ENCODE data around the gene CLCNKB. TPM values are rescaled to one million over a fixed set of nuclear protein-coding genes. Genes with fewer than 3 reads are reported as not detected.
"Not testable (repeated sequence)": the region's sequence is repeated elsewhere in the genome, so short reads cannot be mapped to it uniquely, and the experiment has no call there.

The CLCNKB gene
- total RNA-seq, 1 donor from 2014 or later, result 0.30 TPM

- no peaks in the 10 kb centered on the region for H3K9me3 Mint-ChIP-seq
- peaks cover 7% of the 10 kb centered on the region for H3K4me1 Mint-ChIP-seq
- H3K27me3 Mint-ChIP-seq (ENCODE audit: low read depth), result no peaks in the 10 kb centered on the region
- H3K36me3 Mint-ChIP-seq (ENCODE audit: low read depth), result no peaks in the 10 kb centered on the region
- no peak for DNase-seq (ENCODE audit: low read depth, low spot score)
- H3K27ac Mint-ChIP-seq (ENCODE audit: unreplicated experiment), result no peak overlapping the region
- H3K4me3 Mint-ChIP-seq, result no peak overlapping the region
- TF ChIP-seq, protein P1, sequence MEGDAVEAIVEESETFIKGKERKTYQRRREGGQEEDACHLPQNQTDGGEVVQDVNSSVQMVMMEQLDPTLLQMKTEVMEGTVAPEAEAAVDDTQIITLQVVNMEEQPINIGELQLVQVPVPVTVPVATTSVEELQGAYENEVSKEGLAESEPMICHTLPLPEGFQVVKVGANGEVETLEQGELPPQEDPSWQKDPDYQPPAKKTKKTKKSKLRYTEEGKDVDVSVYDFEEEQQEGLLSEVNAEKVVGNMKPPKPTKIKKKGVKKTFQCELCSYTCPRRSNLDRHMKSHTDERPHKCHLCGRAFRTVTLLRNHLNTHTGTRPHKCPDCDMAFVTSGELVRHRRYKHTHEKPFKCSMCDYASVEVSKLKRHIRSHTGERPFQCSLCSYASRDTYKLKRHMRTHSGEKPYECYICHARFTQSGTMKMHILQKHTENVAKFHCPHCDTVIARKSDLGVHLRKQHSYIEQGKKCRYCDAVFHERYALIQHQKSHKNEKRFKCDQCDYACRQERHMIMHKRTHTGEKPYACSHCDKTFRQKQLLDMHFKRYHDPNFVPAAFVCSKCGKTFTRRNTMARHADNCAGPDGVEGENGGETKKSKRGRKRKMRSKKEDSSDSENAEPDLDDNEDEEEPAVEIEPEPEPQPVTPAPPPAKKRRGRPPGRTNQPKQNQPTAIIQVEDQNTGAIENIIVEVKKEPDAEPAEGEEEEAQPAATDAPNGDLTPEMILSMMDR (conservative IDR thresholded peaks at IDR 0.05), result no peak
These were observed 7.5 kb downstream of the CLCNKB start for GRCh38 chr1:16051039-16051438.

DNA sequence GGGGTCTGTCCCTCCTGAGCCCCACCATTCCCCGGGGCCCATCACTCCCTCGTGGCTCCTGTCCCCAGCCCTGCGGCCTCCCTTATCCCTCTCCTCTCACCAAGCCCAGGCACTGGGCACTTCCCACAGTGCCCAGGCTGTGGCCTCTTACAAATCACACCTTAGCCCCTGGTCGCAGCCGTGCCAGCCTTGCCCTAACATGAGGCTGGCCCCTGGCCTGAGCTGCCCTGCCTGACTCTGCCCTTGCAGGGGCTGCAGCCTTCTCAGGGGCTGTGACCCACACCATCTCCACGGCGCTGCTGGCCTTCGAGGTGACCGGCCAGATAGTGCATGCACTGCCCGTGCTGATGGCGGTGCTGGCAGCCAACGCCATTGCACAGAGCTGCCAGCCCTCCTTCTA is 8.4 kb downstream of the CLCNKB start:
- not testable (repeated sequence) for H3K36me3 Mint-ChIP-seq (ENCODE audit: low read depth); H3K4me1 Mint-ChIP-seq; H3K4me3 Mint-ChIP-seq; H3K27ac Mint-ChIP-seq (ENCODE audit: unreplicated experiment); H3K27me3 Mint-ChIP-seq (ENCODE audit: low read depth); DNase-seq (ENCODE audit: low read depth, low spot score); H3K9me3 Mint-ChIP-seq

- DNase-seq (ENCODE audit: low read depth, low spot score), result no peak
- no peak overlapping the region for H3K4me3 Mint-ChIP-seq
- no peaks in the 10 kb centered on the region for H3K36me3 Mint-ChIP-seq (ENCODE audit: low read depth)
- H3K9me3 Mint-ChIP-seq, result no peaks in the 10 kb centered on the region
- no peak overlapping the region for H3K27ac Mint-ChIP-seq (ENCODE audit: unreplicated experiment)
- H3K4me1 Mint-ChIP-seq, result peaks cover 10% of the 10 kb centered on the region
- no peaks in the 10 kb centered on the region for H3K27me3 Mint-ChIP-seq (ENCODE audit: low read depth)
- TF ChIP-seq, protein P1 (conservative IDR thresholded peaks at IDR 0.05), result no peak
These were observed 10.4 kb downstream of the CLCNKB start for GRCh38 chr1:16053781-16054502.

DNA sequence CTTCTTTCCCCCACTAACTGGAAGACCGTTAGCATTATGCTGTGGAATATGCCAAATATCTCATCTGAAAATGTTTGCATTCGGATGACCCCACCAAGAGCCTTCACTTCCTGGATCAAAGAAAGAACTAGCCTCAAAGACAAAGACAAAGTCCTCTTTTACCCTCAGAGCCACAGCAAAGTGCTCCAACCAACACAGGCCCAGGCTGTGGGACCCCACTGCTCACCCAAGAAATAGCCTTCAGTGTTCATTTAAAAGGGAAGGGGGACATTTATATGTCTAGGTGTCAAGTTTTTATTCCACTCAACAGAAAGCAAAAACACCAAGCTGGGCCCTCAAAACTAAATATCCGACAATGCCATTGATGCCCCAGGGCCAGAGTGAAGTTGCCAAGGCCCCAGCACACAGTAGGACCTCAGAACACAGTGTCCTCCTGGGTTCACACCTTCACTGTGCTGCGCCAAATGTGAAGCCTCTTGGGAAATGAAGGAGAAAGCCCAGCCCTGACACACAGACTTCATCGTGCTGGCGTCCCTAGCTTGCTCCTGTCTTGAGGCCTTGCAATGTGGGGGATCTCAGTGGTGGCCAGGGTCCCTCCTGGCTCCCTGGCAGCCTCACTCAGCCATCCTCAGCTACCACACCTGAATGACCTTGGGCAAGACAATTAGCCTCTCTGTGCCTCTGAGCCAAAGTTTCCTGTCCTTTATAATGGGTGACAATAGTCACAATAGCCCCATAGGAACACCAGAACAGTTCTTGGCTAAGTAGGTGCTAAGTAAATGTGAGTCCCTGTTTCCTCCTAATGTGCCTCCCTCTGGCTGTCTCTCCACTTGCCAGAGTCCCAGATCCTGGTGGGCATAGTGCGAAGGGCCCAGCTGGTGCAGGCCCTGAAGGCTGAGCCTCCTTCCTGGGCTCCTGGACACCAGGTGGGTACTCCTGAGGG is 11.3 kb downstream of the CLCNKB start:
- TF ChIP-seq, protein P1 (conservative IDR thresholded peaks at IDR 0.05), result no peak
- Mint-ChIP-seq H3K9me3 (no peaks in the 10 kb centered on the region), H3K36me3 (ENCODE audit: low read depth) (no peaks in the 10 kb centered on the region), H3K27ac (ENCODE audit: unreplicated experiment) (no peak overlapping the region), H3K4me1 (peaks cover 10% of the 10 kb centered on the region), H3K27me3 (ENCODE audit: low read depth) (no peaks in the 10 kb centered on the region), H3K4me3 (no peak overlapping the region)
- DNase-seq (ENCODE audit: low read depth, low spot score), result no peak

- no peaks in the 10 kb centered on the region for H3K36me3 Mint-ChIP-seq (ENCODE audit: low read depth)
- peaks cover 5% of the 10 kb centered on the region for H3K27me3 Mint-ChIP-seq (ENCODE audit: low read depth)
- no peak overlapping the region for H3K4me3 Mint-ChIP-seq
- DNase-seq (ENCODE audit: low read depth, low spot score), result peak; percentile 95
- no peak overlapping the region for H3K27ac Mint-ChIP-seq (ENCODE audit: unreplicated experiment)
- H3K4me1 Mint-ChIP-seq, result peaks cover 6% of the 10 kb centered on the region
- H3K9me3 Mint-ChIP-seq, result no peaks in the 10 kb centered on the region
- TF ChIP-seq, protein P1 (conservative IDR thresholded peaks at IDR 0.05), result peak; percentile 88
These were observed 12.3 kb downstream of the CLCNKB start for GRCh38 chr1:16055613-16056520.

- H3K9me3 Mint-ChIP-seq; H3K36me3 Mint-ChIP-seq (ENCODE audit: low read depth); H3K4me1 Mint-ChIP-seq; DNase-seq (ENCODE audit: low read depth, low spot score); H3K4me3 Mint-ChIP-seq; H3K27me3 Mint-ChIP-seq (ENCODE audit: low read depth); H3K27ac Mint-ChIP-seq (ENCODE audit: unreplicated experiment): not testable (repeated sequence)
These were observed 12.9 kb downstream of the CLCNKB start for GRCh38 chr1:16056521-16056912.

DNA sequence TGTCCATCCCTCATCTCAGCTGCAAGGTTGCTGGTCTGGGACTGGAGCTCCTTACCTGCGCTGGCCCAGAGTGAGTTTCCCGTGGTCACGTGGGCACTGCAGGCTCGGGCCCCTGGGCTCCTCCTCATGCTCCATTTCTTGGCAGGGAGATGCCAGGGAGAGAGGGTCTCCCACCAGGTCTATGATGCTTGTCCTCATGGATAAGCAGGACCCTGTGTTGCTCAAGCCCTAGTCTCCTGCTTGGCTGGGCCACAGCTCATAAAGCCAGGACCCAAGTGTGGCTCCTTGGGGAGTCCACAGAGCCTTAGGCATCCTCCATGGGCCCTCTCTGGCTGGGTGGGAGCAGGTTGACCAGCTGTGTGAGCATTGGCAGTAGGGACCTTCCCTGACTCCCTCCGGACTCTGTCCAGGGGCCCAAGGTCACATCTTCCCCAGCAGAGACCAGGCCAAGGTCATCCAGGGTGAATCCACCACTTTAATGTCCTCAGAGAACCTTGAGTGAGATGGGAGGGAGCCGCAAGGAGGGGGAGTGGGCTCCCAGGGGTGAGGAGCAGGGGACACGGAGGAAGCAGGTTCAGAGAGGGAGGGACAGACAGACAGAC is 13.8 kb downstream of the CLCNKB start:
- not testable (repeated sequence) for H3K4me3 Mint-ChIP-seq; H3K27ac Mint-ChIP-seq (ENCODE audit: unreplicated experiment); H3K9me3 Mint-ChIP-seq; H3K36me3 Mint-ChIP-seq (ENCODE audit: low read depth); H3K27me3 Mint-ChIP-seq (ENCODE audit: low read depth); H3K4me1 Mint-ChIP-seq; DNase-seq (ENCODE audit: low read depth, low spot score)

GRCh38 chr1:16058394-16059120 is 15.0 kb downstream of the CLCNKB start:
- H3K4me1 Mint-ChIP-seq; H3K4me3 Mint-ChIP-seq; H3K9me3 Mint-ChIP-seq; DNase-seq (ENCODE audit: low read depth, low spot score); H3K36me3 Mint-ChIP-seq (ENCODE audit: low read depth); H3K27ac Mint-ChIP-seq (ENCODE audit: unreplicated experiment); H3K27me3 Mint-ChIP-seq (ENCODE audit: low read depth): not testable (repeated sequence)
